HG02884 (cell line): ENCODE results near the gene ADAR.

Source experiments
- ATAC-seq: cut with Tn5 transposase; IDR thresholded peaks from one replicate; pipeline ENCODE4 v1.9.1; 2021; ENCODE audit warnings: mild to moderate bottlenecking, moderate library complexity; ENCODE audit not compliant: unreplicated experiment

Gene ADAR

GRCh38 chr1:154619181-154619948 is 11.4 kb upstream of the ADAR start:
- ATAC-seq: no peak

GRCh38 chr1:154616659-154617345 is 8.8 kb upstream of the ADAR start:
- ATAC-seq: no peak

- ATAC-seq: no peak
Measured at GRCh38 chr1:154615411-154615810, 7.4 kb upstream of the ADAR start.

DNA sequence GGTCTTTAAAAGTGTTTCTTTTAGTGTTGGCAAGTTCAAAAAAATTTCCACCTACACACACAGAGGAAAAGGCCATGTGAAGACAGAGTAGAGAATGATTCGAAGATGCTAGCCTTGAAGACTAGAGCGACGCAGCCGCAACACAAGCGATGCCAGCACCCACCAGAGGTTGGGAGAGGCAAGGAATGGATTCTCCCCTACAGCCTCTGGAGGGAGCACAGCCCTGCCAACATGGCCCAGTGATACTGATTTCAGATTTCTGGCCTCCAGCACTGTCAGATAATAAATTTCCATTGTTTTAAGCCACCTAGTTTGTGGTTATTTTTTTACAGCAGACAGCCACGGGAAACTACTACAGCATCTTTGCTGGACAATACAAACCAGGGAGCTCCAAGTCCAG is 6.9 kb upstream of the ADAR start:
- ATAC-seq: no peak

- ATAC-seq: no peak
Measured at GRCh38 chr1:154614247-154614646, 6.3 kb upstream of the ADAR start.

- no peak for ATAC-seq
Measured at GRCh38 chr1:154611150-154611862, 3.3 kb upstream of the ADAR start.

GRCh38 chr1:154609398-154610380 is 1.7 kb upstream of the ADAR start:
- ATAC-seq: no peak

DNA sequence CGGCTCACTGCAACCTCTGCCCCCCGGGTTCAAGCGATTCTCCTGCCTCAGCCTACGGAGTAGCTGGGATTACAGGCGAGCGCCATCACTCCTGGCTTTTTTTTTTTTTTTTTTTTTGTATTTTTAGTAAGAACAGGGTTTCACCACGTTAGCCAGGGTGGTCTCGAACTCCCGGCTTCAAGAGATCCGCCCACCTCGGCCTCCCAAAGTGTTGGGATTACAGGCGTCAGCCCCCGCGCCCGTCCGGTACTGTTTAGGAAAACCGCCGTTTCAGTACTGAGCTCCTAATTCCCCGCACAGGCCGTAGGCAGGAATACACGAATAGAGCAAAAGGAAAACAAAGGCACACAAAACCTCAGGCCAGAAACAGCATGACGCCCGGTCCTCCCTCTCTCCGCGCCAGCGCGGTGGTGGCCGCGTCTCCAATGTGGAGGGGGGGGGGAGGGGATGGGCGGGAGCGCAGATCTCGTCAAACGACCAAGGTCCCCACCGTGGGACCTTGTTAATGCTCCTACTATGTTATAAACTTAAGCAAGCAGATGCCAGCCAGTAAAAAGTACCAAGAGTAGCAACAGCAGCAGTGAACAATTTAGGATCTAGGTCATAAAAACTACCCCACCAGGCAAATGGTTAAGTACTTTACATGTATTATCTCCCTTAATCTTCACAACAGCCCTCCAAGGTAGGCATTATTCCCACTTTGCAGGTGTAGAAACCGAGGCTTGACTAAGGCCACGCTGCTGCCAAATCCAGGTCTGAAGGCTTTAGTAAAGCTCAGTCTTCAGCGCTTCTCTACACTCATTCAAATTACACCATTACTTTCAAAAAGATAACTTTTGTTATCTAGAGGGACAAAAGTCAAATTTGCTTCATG is 648 bp upstream of the ADAR start:
- no peak for ATAC-seq

DNA sequence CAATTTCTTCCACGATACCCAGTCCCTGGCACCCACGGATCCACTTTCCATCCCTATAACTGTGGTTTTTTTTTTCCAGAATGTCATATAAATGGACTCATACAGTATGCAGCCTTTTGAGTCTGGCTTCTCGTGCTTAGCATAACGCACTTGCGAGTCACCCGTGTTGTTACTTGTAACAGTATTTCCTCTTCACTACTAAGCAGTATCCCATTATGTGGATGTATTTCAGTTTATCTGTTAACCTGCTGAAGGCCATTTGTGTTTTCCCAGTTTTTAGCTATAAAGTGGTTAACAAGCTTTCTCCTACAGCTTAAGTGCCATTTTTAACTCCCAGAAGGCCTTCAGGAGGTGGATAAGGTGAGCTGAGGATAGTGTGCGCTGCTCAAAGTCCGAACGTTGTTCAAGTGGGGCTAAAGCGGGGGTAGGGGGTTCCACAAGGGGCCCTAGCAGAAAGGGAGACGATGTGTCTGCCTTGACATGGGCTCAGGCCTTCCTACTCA is 829 bp downstream of the ADAR start:
- ATAC-seq: peak; percentile 8

DNA sequence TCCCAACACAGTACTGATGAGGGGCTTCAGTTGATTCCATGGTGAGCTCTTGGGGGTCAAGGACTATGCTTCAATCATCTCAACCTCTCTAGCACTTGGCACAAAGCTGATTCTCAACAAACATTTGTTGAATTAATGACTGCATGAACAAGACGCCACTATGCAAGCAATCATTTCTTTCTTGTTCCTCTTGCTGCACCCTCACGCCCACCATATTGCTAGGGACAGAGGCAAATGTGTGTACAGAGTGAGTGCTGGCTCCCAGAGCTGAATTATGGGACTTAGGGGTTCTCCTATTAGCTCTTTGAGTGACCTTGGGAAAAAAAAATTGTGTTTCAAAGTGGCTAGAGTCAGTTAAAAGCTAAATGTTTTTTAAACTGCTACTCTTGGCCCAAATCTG is 2.5 kb downstream of the ADAR start:
- ATAC-seq: no peak

- ATAC-seq: no peak
Measured at GRCh38 chr1:154603317-154603716, 4.7 kb downstream of the ADAR start.

DNA sequence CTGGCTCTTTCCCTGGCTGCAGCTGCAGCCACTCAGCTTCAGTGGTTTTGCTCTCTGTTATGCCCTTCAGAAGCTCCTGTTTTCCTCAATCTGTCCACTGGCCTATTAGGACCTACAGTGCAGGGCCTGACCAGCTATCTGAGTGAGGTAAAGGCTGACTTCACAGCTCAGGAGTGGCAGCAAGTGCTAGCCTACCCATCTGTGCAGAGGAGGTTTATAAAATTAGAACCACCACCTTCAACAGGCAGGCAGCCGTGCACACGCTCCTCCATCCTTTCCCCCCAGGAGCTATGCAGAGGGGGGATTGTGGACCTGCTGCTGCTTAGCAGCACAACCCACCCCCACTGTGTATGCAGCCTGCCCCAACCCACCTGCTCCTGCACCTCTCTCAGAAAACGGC is 8.3 kb downstream of the ADAR start:
- ATAC-seq: no peak

DNA sequence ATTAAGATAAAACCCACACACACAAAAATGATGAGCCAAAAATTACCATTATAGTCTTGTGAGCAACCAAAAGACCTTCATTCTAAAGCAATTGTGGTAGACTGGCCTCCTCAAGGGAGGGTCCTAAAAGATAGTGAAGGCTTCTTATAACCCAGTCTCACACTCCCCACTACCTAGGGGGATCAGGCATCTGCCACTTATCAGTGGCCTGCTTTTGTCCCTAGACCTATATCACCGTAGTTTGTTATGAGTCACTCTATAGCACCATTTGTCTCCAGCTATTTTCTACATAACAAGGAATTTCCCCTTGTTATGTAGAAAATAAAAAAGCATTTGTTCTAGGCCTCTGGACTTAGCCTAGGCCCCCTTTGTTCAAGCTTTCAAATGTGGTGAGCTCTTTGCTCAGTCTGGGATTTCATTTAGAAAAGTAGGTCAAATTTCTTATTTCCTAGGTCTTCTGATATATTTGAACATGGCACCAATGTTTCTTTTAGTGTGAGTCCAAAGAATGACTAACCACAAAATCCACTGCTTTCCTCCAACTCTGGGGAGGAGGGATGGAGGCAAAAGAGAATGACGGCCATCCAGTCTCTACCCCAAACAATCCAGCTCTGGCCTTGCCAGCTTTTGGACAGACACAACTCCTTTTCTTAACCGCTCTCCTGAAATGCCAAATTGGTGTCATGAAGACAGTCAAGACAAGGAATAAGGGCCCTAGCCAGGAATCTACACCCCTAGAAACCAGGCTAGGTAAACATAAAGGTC is 8.9 kb downstream of the ADAR start:
- ATAC-seq: no peak

DNA sequence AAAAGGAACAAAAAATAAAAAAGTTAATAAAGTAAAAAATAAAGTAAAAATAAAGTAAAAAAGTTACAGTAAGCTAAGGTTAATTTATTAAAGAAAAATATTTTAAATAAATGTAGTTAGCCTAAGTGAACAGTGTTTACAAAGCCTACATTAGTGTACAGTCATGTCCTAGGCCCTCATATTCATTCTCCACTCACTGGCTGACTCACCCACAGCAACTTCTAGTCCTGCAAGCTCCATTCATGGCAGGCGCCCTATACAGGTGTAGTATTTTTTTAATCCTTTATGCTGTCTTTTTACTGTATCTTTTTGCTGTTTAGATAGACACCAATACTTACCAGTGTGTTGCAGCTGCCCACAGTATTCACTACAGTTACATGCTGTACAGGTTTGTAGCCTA is 12.4 kb downstream of the ADAR start:
- ATAC-seq: no peak

DNA sequence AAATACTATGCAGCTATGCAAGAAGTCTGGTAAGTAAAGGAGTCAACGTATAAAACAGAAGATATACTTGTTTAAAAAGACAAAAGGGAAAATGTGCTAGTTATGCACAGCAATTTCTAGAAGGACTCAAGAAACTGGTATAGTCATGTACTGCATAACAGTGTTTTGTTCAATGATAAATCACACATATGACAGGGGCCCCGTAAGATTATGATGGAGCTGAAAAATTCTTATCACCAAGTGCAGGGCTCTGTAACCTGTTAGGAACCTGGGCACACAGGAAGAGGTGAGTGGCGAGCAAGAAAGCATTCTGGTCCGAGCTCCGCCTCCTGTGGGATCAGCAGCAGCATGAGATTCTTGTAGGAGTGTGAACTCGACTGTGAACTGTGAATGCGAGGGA is 13.2 kb downstream of the ADAR start:
- no peak for ATAC-seq

DNA sequence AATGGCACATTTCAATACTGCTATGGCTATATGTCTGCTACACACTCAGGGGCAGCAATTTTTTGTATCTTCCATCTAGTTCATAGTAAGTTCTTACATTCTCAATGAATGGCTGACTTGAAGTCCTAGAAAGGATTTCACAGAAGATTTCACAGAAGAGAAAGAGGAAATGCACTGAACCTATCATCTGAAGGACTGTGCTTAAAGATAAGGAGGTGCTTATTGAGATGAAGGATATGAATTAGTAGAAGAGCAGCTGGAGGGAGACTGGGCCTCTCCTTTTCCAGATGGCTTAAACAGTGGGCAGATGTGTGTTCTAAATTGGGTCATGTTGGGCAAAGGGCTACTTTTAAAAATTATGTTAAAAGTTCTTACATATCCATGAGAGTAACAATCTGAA is 14.6 kb downstream of the ADAR start:
- ATAC-seq: no peak

GRCh38 chr1:154591206-154591605 is 16.8 kb downstream of the ADAR start:
- ATAC-seq: no peak

- no peak for ATAC-seq
Measured at GRCh38 chr1:154590756-154591155, 17.2 kb downstream of the ADAR start.

GRCh38 chr1:154589780-154590179 is 18.2 kb downstream of the ADAR start:
- ATAC-seq: no peak
